IMR-90 (cell line): Measurements from ENCODE around the gene TM4SF1. TPM values are rescaled to one million over a fixed set of nuclear protein-coding genes. Genes with fewer than 3 reads are reported as not detected.
"Not testable (repeated sequence)": the region's sequence is repeated elsewhere in the genome, so short reads cannot be mapped to it uniquely, and the experiment has no call there.

Experiments used
- ATAC-seq: fragments of 200-7000 bp; cut with Tn5 transposase; 2 replicates; pipeline ENCODE4 v1.9.1; 2020; ENCODE audit warnings: low read depth, mild to moderate bottlenecking, moderate library complexity
- BruUV-seq: library from RNA; stranded (reverse); fragments of 400-500 nt; replicated peaks from 2 replicates; lab custom pipeline; 2021; lab: Mats Ljungman, UMichigan
- CTCF ChIA-PET: fragments of 300-600 bp; formaldehyde crosslinking; extraction: SDS; loops from one replicate; lab custom pipeline; 2021; ENCODE audit warnings: antibody characterized with exemption; lab: Yijun Ruan, JAX
- POLR2A ChIA-PET: fragments of 300-600 bp; sonication (Branson Sonifier 250); formaldehyde crosslinking; loops from one replicate; lab custom pipeline; 2022; ENCODE audit warnings: antibody characterized with exemption; ENCODE audit not compliant: unreplicated experiment; lab: Charles Lee
- DNase-seq: peaks from one replicate; pipeline ENCODE4 v3.0.0; 2013
- H2AFZ ChIP-seq: replicated peaks from 2 replicates; pipeline ENCODE3; 2013; ENCODE audit warnings: low read length, mild to moderate bottlenecking; ENCODE audit not compliant: poor library complexity
- H2AK5ac ChIP-seq: 2 replicates; pipeline ENCODE4 v1.6.1; 2013; ENCODE audit warnings: low read depth, low read length, inconsistent platforms
- H2AK9ac ChIP-seq: replicated peaks from 2 replicates; pipeline ENCODE3; 2013; ENCODE audit warnings: mild to moderate bottlenecking, low read depth, low read length, moderate library complexity; ENCODE audit not compliant: poor library complexity
- H2BK120ac ChIP-seq: 2 replicates; pipeline ENCODE4 v1.6.1; 2013; ENCODE audit warnings: low read depth, low read length, inconsistent platforms
- H2BK15ac ChIP-seq: 3 replicates; pipeline ENCODE4 v1.6.1; 2013; ENCODE audit warnings: low read depth, low read length, inconsistent platforms
- H2BK20ac ChIP-seq: 2 replicates; pipeline ENCODE4 v1.6.1; 2013; ENCODE audit warnings: low read depth, mild to moderate bottlenecking, inconsistent platforms, low read length, moderate library complexity
- H2BK5ac ChIP-seq: 2 replicates; pipeline ENCODE4 v1.6.1; 2013; ENCODE audit warnings: mild to moderate bottlenecking, low read depth, low read length, inconsistent platforms; ENCODE audit not compliant: poor library complexity, severe bottlenecking
- H3K14ac ChIP-seq: replicated peaks from 2 replicates; pipeline ENCODE4 v1.6.1; 2013; ENCODE audit warnings: low read depth, low read length, inconsistent platforms
- H3K18ac ChIP-seq: 2 replicates; pipeline ENCODE4 v1.6.1; 2013; ENCODE audit warnings: low read depth, low read length, control low read depth
- H3K23ac ChIP-seq: 2 replicates; pipeline ENCODE4 v1.6.1; 2013; ENCODE audit warnings: low read depth, low read length, inconsistent platforms
- H3K27ac ChIP-seq: 2 replicates; pipeline ENCODE4 v1.5.1; 2013; ENCODE audit warnings: mild to moderate bottlenecking, control low read depth, low read length; ENCODE audit not compliant: insufficient read depth
- H3K27me3 ChIP-seq: 2 replicates; pipeline ENCODE4 v1.6.1; 2013; ENCODE audit warnings: low read length; ENCODE audit not compliant: control insufficient read depth, insufficient read depth
- H3K36me3 ChIP-seq: 2 replicates; pipeline ENCODE4 v1.6.1; 2013; ENCODE audit warnings: low read length, mixed read lengths; ENCODE audit not compliant: control insufficient read depth, insufficient read depth
- H3K4ac ChIP-seq: 2 replicates; pipeline ENCODE4 v1.6.1; 2013; ENCODE audit warnings: low read depth, low read length, inconsistent platforms
- H3K4me1 ChIP-seq: 2 replicates; pipeline ENCODE4 v1.6.1; 2013; ENCODE audit warnings: low read length, mixed read lengths; ENCODE audit not compliant: control insufficient read depth, insufficient read depth
- H3K4me2 ChIP-seq: 2 replicates; pipeline ENCODE4 v1.6.1; 2013; ENCODE audit warnings: low read depth, mild to moderate bottlenecking, control low read depth, low read length, moderate library complexity
- H3K4me3 ChIP-seq: 2 replicates; pipeline ENCODE4 v1.5.1; 2013; ENCODE audit warnings: low read depth, mild to moderate bottlenecking, control low read depth, low read length, moderate library complexity; ENCODE audit not compliant: insufficient read depth
- H3K56ac ChIP-seq: 2 replicates; pipeline ENCODE4 v1.6.1; 2013; ENCODE audit warnings: low read length, inconsistent platforms; ENCODE audit not compliant: insufficient read depth; ENCODE audit errors: extremely low read depth
- H3K79me1 ChIP-seq, 2 experiments: 2 replicates each; pipeline ENCODE4 v1.6.1; 2013; ENCODE audit warnings: low read length in 2 of 2, inconsistent platforms in 1 of 2, low read depth in 1 of 2
- H3K9ac ChIP-seq: 2 replicates; pipeline ENCODE4 v1.6.1; 2013; ENCODE audit warnings: low read depth, low read length, control low read depth
- H3K9me1 ChIP-seq: 2 replicates; pipeline ENCODE4 v1.6.1; 2013; ENCODE audit warnings: low read length, inconsistent platforms; ENCODE audit not compliant: insufficient read depth
- H3K9me3 ChIP-seq: 2 replicates; pipeline ENCODE4 v1.6.1; 2013; ENCODE audit warnings: low read length; ENCODE audit not compliant: control insufficient read depth, insufficient read depth
- H4K20me1 ChIP-seq: 2 replicates; pipeline ENCODE4 v1.6.1; 2013; ENCODE audit warnings: low read length, inconsistent platforms; ENCODE audit not compliant: insufficient read depth
- H4K5ac ChIP-seq: 2 replicates; pipeline ENCODE4 v1.6.1; 2013; ENCODE audit warnings: mild to moderate bottlenecking, low read depth, low read length, control low read depth
- H4K8ac ChIP-seq, 2 experiments: 2 replicates each; pipeline ENCODE4 v1.6.1; 2013; ENCODE audit warnings: low read depth in 2 of 2, low read length in 2 of 2, control low read depth in 1 of 2, inconsistent platforms in 1 of 2
- H4K91ac ChIP-seq: 2 replicates; pipeline ENCODE4 v1.6.1; 2013; ENCODE audit warnings: low read depth, low read length, inconsistent platforms; ENCODE audit not compliant: insufficient read depth
- MAZ ChIP-seq: IDR thresholded peaks from 2 replicates; pipeline ENCODE4 v1.6.1; 2012; ENCODE audit warnings: low read depth, mild to moderate bottlenecking, low read length, improper control_type of control experiment, moderate library complexity, borderline replicate concordance
- POLR2A ChIP-seq: IDR thresholded peaks from 2 replicates; pipeline ENCODE4 v1.6.1; 2012; ENCODE audit warnings: mild to moderate bottlenecking, low read depth, low read length
- RCOR1 ChIP-seq: IDR thresholded peaks from 2 replicates; pipeline ENCODE4 v1.6.1; 2012; ENCODE audit warnings: mild to moderate bottlenecking, low read length, improper control_type of control experiment; ENCODE audit not compliant: insufficient replicate concordance
- WGBS, 2 experiments: methylation state at CpG; one replicate each; pipeline versions ENCODE4 v1.1.5 to v1.1.7; 2013; ENCODE audit warnings: missing lambda C conversion rate in 2 of 2; ENCODE audit not compliant: insufficient read length in 1 of 2; ENCODE audit errors: extremely low coverage in 2 of 2; 5-methylcytosine and 5-hydroxymethylcytosine counted together
- dilution Hi-C: fragments of 300-500 bp; cut with HindIII; formaldehyde crosslinking; loops from one replicate; pipeline ENCODE4 v1.14.3; 2018; ENCODE audit warnings: low sequenced_read_pairs; ENCODE audit not compliant: unreplicated experiment
- in situ Hi-C: fragments of 300-500 bp; cut with MboI; formaldehyde crosslinking; loops from 3 replicates; pipeline ENCODE4 v1.14.3; 2019; ENCODE audit warnings: low sequenced_read_pairs, inconsistent platforms, mixed read lengths
- intact Hi-C: fragments of 100-400 bp; cut with micrococcal nuclease; formaldehyde crosslinking; loops from 2 replicates; pipeline ENCODE4 v1.10.0; 2022
- polyA plus RNA-seq, 3 experiments: library from polyadenylated mRNA; depleted of rRNA; stranded (reverse); fragments of >200 nt; gene quantifications; 2 replicates each; pipeline ENCODE4 v1.2.3, GENCODE V29; 2012; ENCODE audit warnings: low replicate concordance in 1 of 3
- total RNA-seq: library from RNA; depleted of rRNA; stranded (reverse); fragments of >200 nt; gene quantifications from 2 replicates; pipeline ENCODE4 v1.2.3, GENCODE V29; 2012

Gene TM4SF1
- total and polyA plus RNA-seq, 2 of the 4 experiments (the other 2 are of a cell fraction) = 232 to 302 TPM

DNA sequence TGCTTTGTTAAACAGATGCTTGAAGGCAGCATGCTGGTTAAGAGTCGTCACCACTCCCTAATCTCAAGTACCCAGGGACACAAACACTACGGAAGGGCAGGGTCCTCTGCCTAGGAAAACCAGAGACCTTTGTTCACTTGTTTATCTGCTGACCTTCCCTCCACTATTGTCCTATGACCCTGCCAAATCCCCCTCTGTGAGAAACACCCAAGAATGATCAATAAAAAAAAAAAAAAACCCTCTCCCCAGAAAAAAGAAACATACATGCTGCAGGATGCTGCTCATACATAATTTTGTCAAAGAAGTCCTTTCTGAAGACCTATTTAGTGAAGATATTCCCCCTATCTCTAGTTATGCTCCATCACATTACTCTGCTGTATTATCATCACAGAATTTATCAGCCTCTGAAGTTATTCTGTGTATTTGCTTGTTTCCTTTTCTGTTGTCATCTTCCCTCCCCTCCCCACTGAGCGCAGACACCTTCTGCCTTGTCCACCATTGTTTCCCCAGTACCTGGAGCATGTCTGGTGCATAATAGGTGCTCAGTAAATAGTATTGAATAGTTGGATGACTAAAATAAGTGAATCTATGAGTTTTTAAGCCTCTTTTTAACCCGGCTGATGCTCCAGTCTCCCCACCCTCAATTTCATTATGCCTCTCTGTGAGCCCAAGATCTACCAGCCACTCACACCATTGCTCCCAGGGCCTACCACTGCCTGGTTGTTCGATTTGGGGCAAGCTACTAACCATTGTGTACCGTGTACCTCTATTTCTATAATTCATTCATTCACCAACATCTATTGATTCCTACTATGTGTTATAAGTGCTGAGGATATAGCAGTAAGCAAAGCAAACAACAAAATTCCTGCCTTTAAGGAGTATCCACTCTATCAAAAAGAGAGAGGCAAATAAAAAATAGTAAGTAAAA is 4.0 kb upstream of the TM4SF1 start (continued):
- TF ChIP-seq RCOR1 (no peak), MAZ (no peak), POLR2A (no peak; the same call in 1 of the 2 replicates)

DNA sequence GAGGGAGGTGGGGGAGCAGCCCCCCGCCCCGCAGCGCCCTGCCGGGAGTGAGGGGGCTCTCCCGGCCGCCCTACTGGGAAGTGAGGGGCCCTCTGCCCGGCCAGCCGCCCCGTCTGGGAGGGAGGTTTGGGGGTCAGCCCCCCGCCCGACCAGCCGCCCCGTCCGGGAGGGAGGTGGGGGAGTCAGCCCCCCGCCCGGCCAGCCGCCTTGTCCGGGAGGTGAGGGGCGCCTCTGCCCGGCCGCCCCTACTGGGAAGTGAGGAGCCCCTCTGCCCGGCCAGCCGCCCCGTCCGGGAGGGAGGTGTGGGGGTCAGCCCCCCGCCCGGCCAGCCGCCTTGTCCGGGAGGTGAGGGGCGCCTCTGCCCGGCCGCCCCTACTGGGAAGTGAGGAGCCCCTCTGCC is 2.8 kb upstream of the TM4SF1 start:
- H2BK120ac ChIP-seq, H3K9ac ChIP-seq, ATAC-seq, H4K20me1 ChIP-seq, H3K4me3 ChIP-seq, H2AK5ac ChIP-seq, H2AK9ac ChIP-seq, H2BK15ac ChIP-seq, H4K91ac ChIP-seq, H3K23ac ChIP-seq, H3K18ac ChIP-seq, CTCF ChIA-PET, H2BK5ac ChIP-seq, H4K8ac ChIP-seq, H3K4me2 ChIP-seq, H3K4ac ChIP-seq, H3K27ac ChIP-seq, intact Hi-C loops, in situ Hi-C loops, H3K14ac ChIP-seq, H3K36me3 ChIP-seq, H2BK20ac ChIP-seq, H3K56ac ChIP-seq, BruUV-seq, dilution Hi-C loops, POLR2A ChIA-PET, H3K27me3 ChIP-seq, DNase-seq, H4K5ac ChIP-seq, H2AFZ ChIP-seq, H3K9me3 ChIP-seq: not testable (repeated sequence)
- peaks cover 10 to 50% of the 10 kb centered on the region in 2 experiments; a peak in 3 of 4 replicates for H3K79me1 ChIP-seq
- WGBS, 2 experiments = no CpG with 5 or more reads among the region's 32 CpGs
- H3K4me1 ChIP-seq = peaks cover 27% of the 10 kb centered on the region
- peaks cover 41% of the 10 kb centered on the region for H3K9me1 ChIP-seq
